ENCODE data around the gene ITGB7. TPM values are rescaled to one million over a fixed set of nuclear protein-coding genes. Genes with fewer than 3 reads are reported as not detected.

The ITGB7 gene
- polyA plus RNA-seq, 1 experiment: 0.63 TPM

GRCh38 chr12:53230108-53230845, 23.2 kb upstream of the ITGB7 start:
- DNase-seq (ENCODE audit: low read depth): no peak
- POLR2A ChIA-PET: no interaction called here
- CTCF ChIA-PET: interaction anchor here (0.9 to 1.8 kb wide), 3 partner anchors 11 to 17 kb away, joined by 4 to 6 read pairs (median 5); no protein-coding TSS in a partner anchor
- Histone ChIP-seq H3K4me3 (ENCODE audit: low read depth, low read length) (peak overlapping the region; percentile 67), H3K27me3 (ENCODE audit: control insufficient read depth, insufficient read depth, low read length) (no peaks in the 10 kb centered on the region), H3K36me3 (ENCODE audit: control insufficient read depth, insufficient read depth, low read length) (no peaks in the 10 kb centered on the region)
- no peak for TF ChIP-seq CTCF (IDR thresholded peaks at IDR 0.05; ENCODE audit: insufficient read depth, low read depth, low read length)

- TF ChIP-seq CTCF (IDR thresholded peaks at IDR 0.05; ENCODE audit: insufficient read depth, low read depth, low read length): no peak
- CTCF ChIA-PET: interaction anchor here (0.7 to 1.4 kb wide), 3 partner anchors 10 to 24 kb away, joined by 3 to 6 read pairs (median 4); no protein-coding TSS in a partner anchor
- no peaks in the 10 kb centered on the region for H3K27me3 ChIP-seq (ENCODE audit: control insufficient read depth, insufficient read depth, low read length)
- POLR2A ChIA-PET: no interaction called here
- no peak for DNase-seq (ENCODE audit: low read depth)
- no peak overlapping the region for H3K4me3 ChIP-seq (ENCODE audit: low read depth, low read length)
- no peaks in the 10 kb centered on the region for H3K36me3 ChIP-seq (ENCODE audit: control insufficient read depth, insufficient read depth, low read length)
Observed at GRCh38 chr12:53229454-53229853, 22.4 kb upstream of the ITGB7 start.

GRCh38 chr12:53227836-53228235, 20.8 kb upstream of the ITGB7 start:
- TF ChIP-seq CTCF (IDR thresholded peaks at IDR 0.05; ENCODE audit: insufficient read depth, low read depth, low read length): no peak
- no peak for DNase-seq (ENCODE audit: low read depth)
- POLR2A ChIA-PET: no interaction called here
- CTCF ChIA-PET: interaction anchor here (1.0 kb wide), 2 partner anchors 14 to 29 kb away, joined by 3 read pairs; no protein-coding TSS in a partner anchor
- Histone ChIP-seq H3K27me3 (ENCODE audit: control insufficient read depth, insufficient read depth, low read length) (no peaks in the 10 kb centered on the region), H3K36me3 (ENCODE audit: control insufficient read depth, insufficient read depth, low read length) (no peaks in the 10 kb centered on the region), H3K4me3 (ENCODE audit: low read depth, low read length) (no peak overlapping the region)

GRCh38 chr12:53227341-53227740, 20.3 kb upstream of the ITGB7 start:
- no peak overlapping the region for H3K4me3 ChIP-seq (ENCODE audit: low read depth, low read length)
- H3K27me3 ChIP-seq (ENCODE audit: control insufficient read depth, insufficient read depth, low read length): no peaks in the 10 kb centered on the region
- no peaks in the 10 kb centered on the region for H3K36me3 ChIP-seq (ENCODE audit: control insufficient read depth, insufficient read depth, low read length)
- no peak for DNase-seq (ENCODE audit: low read depth)
- POLR2A ChIA-PET: no interaction called here
- no peak for TF ChIP-seq CTCF (IDR thresholded peaks at IDR 0.05; ENCODE audit: insufficient read depth, low read depth, low read length)
- CTCF ChIA-PET: interaction anchor here (1.0 kb wide), 2 partner anchors 14 to 30 kb away, joined by 3 read pairs; no protein-coding TSS in a partner anchor

GRCh38 chr12:53226815-53227214, 19.8 kb upstream of the ITGB7 start:
- no peak overlapping the region for H3K4me3 ChIP-seq (ENCODE audit: low read depth, low read length)
- ChIA-PET CTCF (no interaction called here), POLR2A (no interaction called here)
- no peak for TF ChIP-seq CTCF (IDR thresholded peaks at IDR 0.05; ENCODE audit: insufficient read depth, low read depth, low read length)
- no peaks in the 10 kb centered on the region for H3K27me3 ChIP-seq (ENCODE audit: control insufficient read depth, insufficient read depth, low read length)
- no peaks in the 10 kb centered on the region for H3K36me3 ChIP-seq (ENCODE audit: control insufficient read depth, insufficient read depth, low read length)
- no peak for DNase-seq (ENCODE audit: low read depth)
